Stomach (tissue), 4 donors: ENCODE results near the gene RYR3.

Experiments
- CTCF ChIP-seq, 7 experiments: fragments of 450-650 bp in 4 of 7; fragments of 200-600 bp in 3 of 7; sonication (generic) in 3 of 7; IDR thresholded peaks; one replicate each; pipeline ENCODE4 v1.5.1; 2016 to 2019; ENCODE audit warnings: antibody characterized with exemption in 7 of 7, control low read depth in 2 of 7, mild to moderate bottlenecking in 1 of 7
- POLR2A ChIP-seq, 4 donors: fragments of 450-650 bp; IDR thresholded peaks; one replicate each; pipeline ENCODE4 v1.6.1; 2016; ENCODE audit warnings: antibody characterized with exemption in 4 of 4, control low read depth in 2 of 4, mild to moderate bottlenecking in 1 of 4, moderate library complexity in 1 of 4

GRCh38 chr15:33866101-33866737, 555.5 kb downstream of the RYR3 start:
- TF ChIP-seq CTCF (IDR thresholded peaks at IDR 0.05), result no peak
- TF ChIP-seq POLR2A (IDR thresholded peaks at IDR 0.05), result no peak
